GM21723 (cell line): ENCODE measurements around the gene PDRG1.

ENCODE experiments used
- ATAC-seq: cut with Tn5 transposase; IDR thresholded peaks from one replicate; pipeline ENCODE4 v1.9.1; 2021; ENCODE audit warnings: mild to moderate bottlenecking, moderate library complexity; ENCODE audit not compliant: unreplicated experiment

PDRG1 gene

GRCh38 chr20:31951530-31952453 is at the start of gene PDRG1:
PDRG1 (minus strand) TSS chr20:31952046; CDS start chr20:31951961, 85 bp downstream.
- peak; percentile 78 for ATAC-seq

GRCh38 chr20:31998246-31998645 is 46.4 kb upstream of the PDRG1 start:
- ATAC-seq: no peak

- no peak for ATAC-seq
Observed at GRCh38 chr20:31996996-31997395, 45.1 kb upstream of the PDRG1 start.

- no peak for ATAC-seq
Observed at GRCh38 chr20:31992086-31992485, 40.2 kb upstream of the PDRG1 start.

GRCh38 chr20:31991339-31991705 is 39.5 kb upstream of the PDRG1 start:
- ATAC-seq: no peak

- no peak for ATAC-seq
Observed at GRCh38 chr20:31990641-31991338, 38.9 kb upstream of the PDRG1 start.

GRCh38 chr20:31989030-31989645 is 37.3 kb upstream of the PDRG1 start:
- no peak for ATAC-seq

- no peak for ATAC-seq
Observed at GRCh38 chr20:31988430-31989015, 36.7 kb upstream of the PDRG1 start.

GRCh38 chr20:31987744-31988143 is 35.9 kb upstream of the PDRG1 start:
- no peak for ATAC-seq

- no peak for ATAC-seq
Observed at GRCh38 chr20:31984981-31985471, 33.2 kb upstream of the PDRG1 start.

GRCh38 chr20:31981784-31982183 is 29.9 kb upstream of the PDRG1 start:
- no peak for ATAC-seq

GRCh38 chr20:31979713-31980426 is 28.0 kb upstream of the PDRG1 start:
- ATAC-seq: no peak

GRCh38 chr20:31977080-31977479 is 25.2 kb upstream of the PDRG1 start:
- ATAC-seq: no peak

- ATAC-seq: no peak
Observed at GRCh38 chr20:31975874-31976273, 24.0 kb upstream of the PDRG1 start.

- ATAC-seq: no peak
Observed at GRCh38 chr20:31974951-31975487, 23.2 kb upstream of the PDRG1 start.

- ATAC-seq: no peak
Observed at GRCh38 chr20:31974296-31974695, 22.4 kb upstream of the PDRG1 start.

GRCh38 chr20:31972471-31973021 is 20.7 kb upstream of the PDRG1 start:
- no peak for ATAC-seq

GRCh38 chr20:31969991-31970390 is 18.1 kb upstream of the PDRG1 start:
- ATAC-seq: no peak

- no peak for ATAC-seq
Observed at GRCh38 chr20:31968291-31969126, 16.7 kb upstream of the PDRG1 start.
